Left lung (tissue), 10 donors: ENCODE data around the gene PRKCA. TPM values are rescaled to one million over a fixed set of nuclear protein-coding genes. Genes with fewer than 3 reads are reported as not detected.
A peak's percentile ranks its signal among the peaks of the same experiment; 100 is the strongest.

Experiments used
- ATAC-seq: fragments of 200-7000 bp; cut with Tn5 transposase; one replicate; pipeline ENCODE4 v1.9.1; 2020; ENCODE audit warnings: moderate library complexity
- DNase-seq, 4 donors: peaks; one replicate each; pipeline ENCODE4 v3.0.0-alpha.2; 2013 to 2020
- H3K27ac ChIP-seq, 2 donors: fragments of 200-600 bp; sonication (generic) in 1 of 2; one replicate each; pipeline versions ENCODE4 v1.5.0 to v1.8.0; 2020 to 2021
- H3K27me3 ChIP-seq, 2 donors: fragments of 200-600 bp; sonication (generic) in 1 of 2; one replicate each; pipeline versions ENCODE4 v1.5.0 to v1.8.0; 2020 to 2021
- H3K36me3 ChIP-seq, 2 donors: fragments of 200-600 bp; sonication (generic) in 1 of 2; one replicate each; pipeline versions ENCODE4 v1.5.0 to v1.8.0; 2020 to 2021
- H3K4me1 ChIP-seq, 2 donors: fragments of 200-600 bp; one replicate each; pipeline ENCODE4 v1.8.0; 2021
- H3K4me3 ChIP-seq, 2 donors: fragments of 200-600 bp; sonication (generic) in 1 of 2; one replicate each; pipeline versions ENCODE4 v1.5.0 to v1.8.0; 2020 to 2021; ENCODE audit warnings: mild to moderate bottlenecking in 1 of 2
- H3K9me3 ChIP-seq, 2 donors: fragments of 200-600 bp; sonication (generic) in 1 of 2; one replicate each; pipeline versions ENCODE4 v1.5.0 to v1.8.0; 2020 to 2021
- CTCF ChIP-seq, 2 donors: fragments of 200-600 bp; sonication (generic) in 1 of 2; IDR thresholded peaks; one replicate each; pipeline versions ENCODE4 v1.5.0 to v1.8.0; 2021; ENCODE audit warnings: antibody characterized with exemption in 2 of 2
- intact Hi-C, 2 donors: fragments of 100-400 bp; cut with DNase I; formaldehyde crosslinking; loops; one replicate each; pipeline versions ENCODE4 v1.11.2 to v1.14.2; 2022
- polyA plus RNA-seq, 6 donors: library from polyadenylated mRNA; unstranded; fragments of 120-200 nt; gene quantifications; one replicate each; pipeline ENCODE4 v1.2.1, GENCODE V29; 2013; ENCODE audit not compliant: insufficient read length in 6 of 6
- total RNA-seq, 2 donors: library from RNA; stranded (reverse); fragmentation: NEBNext Ultra II Directional; extraction: Animal tissue kit (Norgen Biotek cat#: 25700); gene quantifications; one replicate each; pipeline ENCODE4 v1.2.1, GENCODE V29; 2021
- donor health status: DM: no; HTN: yes; CAD: no.
- donor health status: DM: no; HTN: no; CAD: no.

PRKCA gene
- total and polyA plus RNA-seq, 8 donors = 16.4 to 30.4 (median 17.5) TPM

GRCh38 chr17:66625311-66625767 lies 322.9 kb downstream of the PRKCA start:
- H3K36me3 ChIP-seq = no peaks in the 10 kb centered on the region
- DNase-seq = peak in 2 of 4 donors; percentile 39 to 45
- H3K4me3 ChIP-seq = no peak overlapping the region
- H3K27me3 ChIP-seq = no peaks in the 10 kb centered on the region
- intact Hi-C loops = no loop called here
- peak in 1 of 2 donors; percentile 22 for TF ChIP-seq CTCF (IDR thresholded peaks at IDR 0.05)
- H3K27ac ChIP-seq = no peak overlapping the region
- H3K4me1 ChIP-seq = no peaks in the 10 kb centered on the region
- ATAC-seq = peak; percentile 59
- no peaks in the 10 kb centered on the region for H3K9me3 ChIP-seq

- no peak overlapping the region for H3K27ac ChIP-seq
- DNase-seq (no peak), ATAC-seq (no peak)
- no peak overlapping the region for H3K4me3 ChIP-seq
- intact Hi-C loops = no loop called here
- no peaks in the 10 kb centered on the region for H3K27me3 ChIP-seq
- no peaks in the 10 kb centered on the region for H3K9me3 ChIP-seq
- no peaks in the 10 kb centered on the region for H3K36me3 ChIP-seq
- H3K4me1 ChIP-seq = peaks cover 0 to 2% of the 10 kb centered on the region in 2 donors
- no peak for TF ChIP-seq CTCF (IDR thresholded peaks at IDR 0.05)
Measured at GRCh38 chr17:66627985-66628384, 325.6 kb downstream of the PRKCA start.

- peaks cover 0 to 7% of the 10 kb centered on the region in 2 donors for H3K4me1 ChIP-seq
- H3K4me3 ChIP-seq = no peak overlapping the region
- no peak for ATAC-seq
- H3K9me3 ChIP-seq = no peaks in the 10 kb centered on the region
- intact Hi-C loops = no loop called here
- DNase-seq = no peak
- H3K27me3 ChIP-seq = no peaks in the 10 kb centered on the region
- no peak for TF ChIP-seq CTCF (IDR thresholded peaks at IDR 0.05)
- H3K27ac ChIP-seq = no peak overlapping the region
- no peaks in the 10 kb centered on the region for H3K36me3 ChIP-seq
Measured at GRCh38 chr17:66629762-66630161, 327.3 kb downstream of the PRKCA start.

DNA sequence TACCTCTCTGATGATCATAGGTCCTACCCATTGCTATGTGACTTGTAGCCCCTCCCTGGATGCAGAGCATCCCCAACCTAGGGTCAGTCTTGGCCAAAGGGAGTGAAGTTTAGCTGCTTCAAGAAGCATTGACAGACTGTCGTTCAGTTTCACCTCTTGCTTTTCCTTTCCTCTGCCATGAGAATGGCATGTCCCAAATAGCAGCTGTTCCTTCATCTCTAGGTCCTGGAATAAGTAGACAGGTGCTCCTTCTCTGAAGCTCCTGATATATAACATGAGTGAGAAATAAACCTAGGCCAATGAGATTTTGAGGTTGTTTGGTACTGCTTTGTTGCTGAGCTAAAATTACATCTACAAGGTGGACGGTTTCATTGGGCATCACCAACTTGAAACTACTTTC lies 328.0 kb downstream of the PRKCA start:
- DNase-seq = no peak
- intact Hi-C loops = no loop called here

DNA sequence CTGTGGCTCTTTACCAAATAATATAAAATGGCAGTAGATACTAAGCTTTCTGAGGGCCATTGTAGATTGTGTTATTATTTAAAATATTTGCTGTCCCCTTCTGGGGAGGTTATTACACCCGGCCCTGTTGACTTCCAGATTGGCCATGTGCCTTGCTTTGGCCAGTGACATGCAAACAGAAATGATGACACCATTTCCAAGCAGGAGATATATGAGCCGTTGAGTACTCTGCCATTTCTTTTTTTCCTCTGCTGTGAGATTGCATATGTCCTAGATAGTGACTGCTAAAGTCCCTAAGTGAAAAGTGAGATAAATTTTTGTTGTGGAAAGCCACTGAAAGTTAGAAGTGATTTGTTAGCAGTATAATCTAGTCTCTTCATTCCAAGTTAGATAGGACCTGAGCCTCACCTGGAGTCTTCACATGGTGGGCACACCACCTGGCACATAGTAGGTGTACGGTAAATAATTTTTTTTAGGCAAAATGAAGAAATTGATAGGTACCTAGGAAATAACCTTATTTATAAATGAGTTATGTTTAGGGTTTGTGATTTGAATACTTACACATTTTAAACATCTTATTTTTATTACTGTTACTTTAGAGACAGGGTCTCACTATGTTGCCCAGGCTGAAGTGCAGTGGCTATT lies 328.5 kb downstream of the PRKCA start:
- no peak for TF ChIP-seq CTCF (IDR thresholded peaks at IDR 0.05)

More for the DNA sequence above, 328.0 kb downstream of the PRKCA start:
- no peaks in the 10 kb centered on the region for H3K36me3 ChIP-seq
- ATAC-seq = no peak
- no peaks in the 10 kb centered on the region for H3K9me3 ChIP-seq
- peaks cover 0 to 7% of the 10 kb centered on the region in 2 donors for H3K4me1 ChIP-seq
- H3K27me3 ChIP-seq = no peaks in the 10 kb centered on the region
- no peak for TF ChIP-seq CTCF (IDR thresholded peaks at IDR 0.05)
- H3K27ac ChIP-seq = no peak overlapping the region
- H3K4me3 ChIP-seq = no peak overlapping the region

More for the DNA sequence above, 328.5 kb downstream of the PRKCA start:
- H3K36me3 ChIP-seq = no peaks in the 10 kb centered on the region
- ATAC-seq (no peak), DNase-seq (no peak)
- peaks cover 0 to 7% of the 10 kb centered on the region in 2 donors for H3K4me1 ChIP-seq
- H3K4me3 ChIP-seq = no peak overlapping the region
- no peaks in the 10 kb centered on the region for H3K9me3 ChIP-seq
- no peaks in the 10 kb centered on the region for H3K27me3 ChIP-seq
- intact Hi-C loops = no loop called here
- no peak overlapping the region for H3K27ac ChIP-seq
